ENCODE results near the gene TMIGD1.

DNA sequence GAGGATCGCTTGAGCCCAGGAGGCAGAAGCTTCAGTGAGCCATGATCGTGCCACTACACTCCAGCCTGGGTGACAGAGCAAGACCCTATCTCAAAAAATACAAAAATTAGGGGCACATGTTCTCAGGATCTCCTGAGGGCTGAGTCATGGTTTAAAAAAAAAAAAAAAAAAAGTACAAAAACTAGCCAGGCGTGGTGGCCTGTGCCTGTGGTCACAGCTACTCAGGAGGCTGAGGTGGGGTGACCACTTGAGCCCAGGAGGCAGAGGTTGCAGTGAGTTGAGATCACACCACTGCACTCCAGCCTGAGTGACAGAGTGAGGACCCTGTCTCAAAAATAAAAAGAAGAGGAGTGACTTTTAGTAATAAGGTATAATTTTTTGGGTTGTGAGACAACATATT is 59.0 kb downstream of the TMIGD1 start:
- TF ChIP-seq, protein P1, sequence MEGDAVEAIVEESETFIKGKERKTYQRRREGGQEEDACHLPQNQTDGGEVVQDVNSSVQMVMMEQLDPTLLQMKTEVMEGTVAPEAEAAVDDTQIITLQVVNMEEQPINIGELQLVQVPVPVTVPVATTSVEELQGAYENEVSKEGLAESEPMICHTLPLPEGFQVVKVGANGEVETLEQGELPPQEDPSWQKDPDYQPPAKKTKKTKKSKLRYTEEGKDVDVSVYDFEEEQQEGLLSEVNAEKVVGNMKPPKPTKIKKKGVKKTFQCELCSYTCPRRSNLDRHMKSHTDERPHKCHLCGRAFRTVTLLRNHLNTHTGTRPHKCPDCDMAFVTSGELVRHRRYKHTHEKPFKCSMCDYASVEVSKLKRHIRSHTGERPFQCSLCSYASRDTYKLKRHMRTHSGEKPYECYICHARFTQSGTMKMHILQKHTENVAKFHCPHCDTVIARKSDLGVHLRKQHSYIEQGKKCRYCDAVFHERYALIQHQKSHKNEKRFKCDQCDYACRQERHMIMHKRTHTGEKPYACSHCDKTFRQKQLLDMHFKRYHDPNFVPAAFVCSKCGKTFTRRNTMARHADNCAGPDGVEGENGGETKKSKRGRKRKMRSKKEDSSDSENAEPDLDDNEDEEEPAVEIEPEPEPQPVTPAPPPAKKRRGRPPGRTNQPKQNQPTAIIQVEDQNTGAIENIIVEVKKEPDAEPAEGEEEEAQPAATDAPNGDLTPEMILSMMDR (IDR thresholded peaks at IDR 0.05) = no peak
- no peak for TF ChIP-seq POLR2A (IDR thresholded peaks at IDR 0.05)
